Measurements from ENCODE around the gene ACTL7B. TPM values are rescaled to one million over a fixed set of nuclear protein-coding genes. Genes with fewer than 3 reads are reported as not detected.

The ACTL7B gene
- total and polyA plus RNA-seq, 8 donors = not detected

DNA sequence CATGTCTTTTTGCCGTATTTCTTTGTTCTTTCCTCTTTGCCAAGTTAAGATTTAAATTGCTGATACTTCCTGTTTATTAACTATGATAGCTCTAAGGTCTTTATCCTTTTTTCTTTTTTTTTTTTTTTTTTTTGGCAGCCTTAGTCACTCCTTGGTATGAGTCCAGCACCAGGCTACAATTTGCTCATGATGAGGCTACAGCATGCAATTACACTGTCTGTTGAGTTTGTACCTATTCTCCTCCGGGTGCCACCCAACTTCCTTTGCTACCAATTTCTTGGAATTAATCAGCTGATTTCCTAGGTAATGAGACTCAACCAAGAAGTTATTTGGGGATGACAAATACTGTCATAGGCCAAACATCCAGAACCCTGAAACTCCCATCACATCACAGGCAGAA is 25.5 kb downstream of the ACTL7B start:
- no peak overlapping the region for H3K27ac ChIP-seq
- TF ChIP-seq, protein P1, sequence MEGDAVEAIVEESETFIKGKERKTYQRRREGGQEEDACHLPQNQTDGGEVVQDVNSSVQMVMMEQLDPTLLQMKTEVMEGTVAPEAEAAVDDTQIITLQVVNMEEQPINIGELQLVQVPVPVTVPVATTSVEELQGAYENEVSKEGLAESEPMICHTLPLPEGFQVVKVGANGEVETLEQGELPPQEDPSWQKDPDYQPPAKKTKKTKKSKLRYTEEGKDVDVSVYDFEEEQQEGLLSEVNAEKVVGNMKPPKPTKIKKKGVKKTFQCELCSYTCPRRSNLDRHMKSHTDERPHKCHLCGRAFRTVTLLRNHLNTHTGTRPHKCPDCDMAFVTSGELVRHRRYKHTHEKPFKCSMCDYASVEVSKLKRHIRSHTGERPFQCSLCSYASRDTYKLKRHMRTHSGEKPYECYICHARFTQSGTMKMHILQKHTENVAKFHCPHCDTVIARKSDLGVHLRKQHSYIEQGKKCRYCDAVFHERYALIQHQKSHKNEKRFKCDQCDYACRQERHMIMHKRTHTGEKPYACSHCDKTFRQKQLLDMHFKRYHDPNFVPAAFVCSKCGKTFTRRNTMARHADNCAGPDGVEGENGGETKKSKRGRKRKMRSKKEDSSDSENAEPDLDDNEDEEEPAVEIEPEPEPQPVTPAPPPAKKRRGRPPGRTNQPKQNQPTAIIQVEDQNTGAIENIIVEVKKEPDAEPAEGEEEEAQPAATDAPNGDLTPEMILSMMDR (IDR thresholded peaks at IDR 0.05) = no peak
- H3K4me1 ChIP-seq = no peaks in the 10 kb centered on the region
- ATAC-seq = no peak
- DNase-seq = no peak
- intact Hi-C loops (cut with DNase I) = no loop called here
- H3K4me3 ChIP-seq = no peak overlapping the region
- H3K9me3 ChIP-seq = no peaks in the 10 kb centered on the region
- WGBS, 2 donors = 42 to 55% methylated on average over 2 of the region's 2 CpGs
- no peaks in the 10 kb centered on the region for H3K27me3 ChIP-seq
- no peak for FAIRE-seq
- no peaks in the 10 kb centered on the region for H3K36me3 ChIP-seq

DNA sequence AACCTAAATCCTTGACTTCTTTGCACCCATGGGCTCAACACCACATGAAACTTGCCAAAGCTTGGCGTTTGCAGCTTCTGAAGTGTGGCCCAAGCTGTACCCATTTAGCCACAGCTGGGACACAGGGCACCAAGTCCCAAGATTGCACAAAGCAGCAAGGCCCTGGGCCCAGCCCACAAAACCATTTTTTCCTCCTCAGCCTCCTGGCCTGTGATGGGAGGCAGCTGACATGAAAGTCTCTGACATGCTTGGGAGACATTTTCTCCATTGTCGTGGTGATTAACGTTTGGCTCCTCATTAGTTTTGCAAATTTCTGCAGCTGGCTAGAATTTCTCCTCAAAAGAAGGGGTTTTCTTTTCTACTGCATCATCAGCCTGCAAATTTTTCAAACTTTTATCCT is 32.0 kb downstream of the ACTL7B start:
- FAIRE-seq (no peak), DNase-seq (no peak), ATAC-seq (no peak)
- WGBS, 2 donors = 79% methylated on average over 3 of the region's 3 CpGs
- Histone ChIP-seq H3K9me3 (no peaks in the 10 kb centered on the region), H3K36me3 (no peaks in the 10 kb centered on the region), H3K27ac (no peak overlapping the region), H3K4me1 (no peaks in the 10 kb centered on the region), H3K4me3 (no peak overlapping the region), H3K27me3 (no peaks in the 10 kb centered on the region)
- intact Hi-C loops (cut with DNase I) = no loop called here
- TF ChIP-seq, protein P1 (IDR thresholded peaks at IDR 0.05) = no peak

DNA sequence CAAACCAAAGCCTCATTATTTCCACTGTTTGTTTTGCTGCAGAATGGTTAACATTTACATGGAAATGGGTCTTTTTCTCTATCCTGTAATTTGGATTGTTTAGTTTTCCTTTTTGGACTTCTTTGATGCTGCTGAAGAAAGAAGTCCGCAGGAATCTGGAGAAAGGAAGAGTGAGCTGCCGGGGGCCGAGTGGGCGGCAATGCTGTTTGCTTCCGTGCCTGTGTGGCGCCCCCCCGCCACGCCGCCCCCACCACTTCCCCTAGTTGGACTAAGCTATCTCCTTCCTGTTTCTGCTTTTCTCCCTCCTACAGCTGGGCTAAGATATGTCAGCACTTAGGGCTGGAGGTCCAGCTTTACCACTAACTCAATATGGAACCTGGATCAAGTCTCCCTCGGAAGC is 39.7 kb downstream of the ACTL7B start:
- DNase-seq = no peak
- Histone ChIP-seq H3K4me3 (no peak overlapping the region), H3K9me3 (no peaks in the 10 kb centered on the region), H3K27me3 (no peaks in the 10 kb centered on the region), H3K27ac (no peak overlapping the region), H3K36me3 (no peaks in the 10 kb centered on the region), H3K4me1 (no peaks in the 10 kb centered on the region)
- intact Hi-C loops (cut with DNase I) = no loop called here
- WGBS, 2 donors = 68 to 76% methylated on average over 10 of the region's 10 CpGs
- ATAC-seq = peak in 1 of 4 donors; percentile 54
- FAIRE-seq = no peak
- TF ChIP-seq, protein P1 (IDR thresholded peaks at IDR 0.05) = no peak

DNA sequence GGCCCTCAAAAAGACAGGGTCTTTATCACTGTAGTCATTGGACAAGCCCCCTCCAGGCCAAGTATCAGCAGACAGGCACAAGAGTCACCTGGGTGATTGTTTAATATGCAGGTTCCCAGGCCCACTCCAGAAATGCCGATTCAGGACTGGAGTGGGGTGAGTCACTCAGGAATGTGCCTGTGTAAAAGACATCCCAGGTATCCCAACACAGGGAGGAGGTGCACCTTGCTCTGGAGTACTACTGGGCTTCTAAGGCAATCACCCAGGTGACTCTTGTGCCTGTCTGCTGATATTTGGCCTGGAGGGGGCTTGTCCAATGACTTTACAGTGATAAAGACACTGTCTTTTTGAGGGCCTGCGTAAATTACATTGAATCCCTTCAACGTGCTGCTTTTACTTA is 40.6 kb downstream of the ACTL7B start:
- Histone ChIP-seq H3K4me3 (no peak overlapping the region), H3K4me1 (no peaks in the 10 kb centered on the region), H3K9me3 (no peaks in the 10 kb centered on the region), H3K27me3 (no peaks in the 10 kb centered on the region), H3K27ac (no peak overlapping the region), H3K36me3 (no peaks in the 10 kb centered on the region)
- no peak for DNase-seq
- 70 to 71% methylated on average over 3 of the region's 3 CpGs for WGBS, 2 donors
- no peak for ATAC-seq
- TF ChIP-seq, protein P1 (IDR thresholded peaks at IDR 0.05) = no peak
- intact Hi-C loops (cut with DNase I) = no loop called here
- no peak for FAIRE-seq

DNA sequence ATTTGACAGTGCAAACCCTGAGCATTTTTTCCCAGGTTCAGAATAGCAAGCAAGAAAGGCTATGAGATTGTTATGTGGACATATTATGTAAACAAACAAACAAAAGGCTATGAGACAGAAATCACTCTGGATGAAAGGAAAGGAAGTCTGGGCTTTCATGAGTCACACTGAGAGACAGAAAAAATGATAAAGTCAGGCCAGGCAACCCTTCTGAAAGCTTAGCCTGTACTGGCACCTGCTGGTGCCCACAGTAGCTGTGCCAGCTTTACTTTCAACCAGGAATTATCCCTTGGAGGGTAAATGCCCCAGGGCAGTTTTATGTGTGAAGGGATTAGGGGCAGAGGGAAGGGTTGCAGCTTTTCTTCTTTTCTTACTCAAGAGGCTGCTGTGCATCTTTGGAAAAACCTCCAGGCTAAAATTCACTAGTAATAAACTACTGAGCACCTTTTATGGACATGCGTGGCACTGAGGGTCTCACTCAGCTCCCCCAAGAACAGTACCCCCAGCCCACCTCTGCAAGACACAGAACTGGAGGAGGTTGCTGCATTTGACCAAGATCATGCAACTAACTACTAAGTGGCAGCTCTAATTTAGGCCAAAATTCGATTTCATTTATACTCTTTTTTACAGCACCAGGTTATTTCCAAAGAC is 41.7 kb downstream of the ACTL7B start:
- no peak overlapping the region for H3K4me3 ChIP-seq
- no peaks in the 10 kb centered on the region for H3K27me3 ChIP-seq
- intact Hi-C loops (cut with DNase I) = no loop called here
- no peaks in the 10 kb centered on the region for H3K9me3 ChIP-seq
- ATAC-seq (peak in 2 of 4 donors; percentile 60), DNase-seq (no peak), FAIRE-seq (no peak)
- TF ChIP-seq, protein P1 (IDR thresholded peaks at IDR 0.05) = no peak
- 65 to 71% methylated on average over 2 of the region's 2 CpGs for WGBS, 2 donors
- no peaks in the 10 kb centered on the region for H3K36me3 ChIP-seq
- H3K27ac ChIP-seq = no peak overlapping the region
- no peaks in the 10 kb centered on the region for H3K4me1 ChIP-seq
